OCI-LY3 (cell line): Measurements from ENCODE around the gene MCC.

Experiments
- H2AFZ ChIP-seq: fragments of 200-600, 300-600 bp; shearing (Covaris generic); 2 replicates; pipeline ENCODE4 v1.6.0; 2014; ENCODE audit warnings: antibody characterized with exemption, low read depth, low read length
- H3K27ac ChIP-seq: fragments of 200-600, 300-600 bp; sonication (generic); 2 replicates; pipeline ENCODE4 v1.5.1; 2014; ENCODE audit warnings: mild to moderate bottlenecking, low read length, moderate library complexity, mixed read lengths
- H3K27me3 ChIP-seq: fragments of 200-600, 300-600 bp; sonication (generic); 2 replicates; pipeline ENCODE4 v1.6.1; 2014; ENCODE audit warnings: low read depth, low read length, mixed read lengths
- H3K36me3 ChIP-seq: fragments of 200-600, 300-600 bp; sonication (generic); replicated peaks from 2 replicates; pipeline ENCODE3; 2014; ENCODE audit warnings: low read depth, low read length, mixed read lengths
- H3K4me1 ChIP-seq: fragments of 300-600, 200-600 bp; sonication (generic); 2 replicates; pipeline ENCODE4 v1.6.1; 2014; ENCODE audit warnings: low read length, mixed read lengths
- H3K4me2 ChIP-seq: fragments of 200-600, 300-600 bp; sonication (generic); 2 replicates; pipeline ENCODE4 v1.6.1; 2014; ENCODE audit warnings: low read length, mixed read lengths
- H3K4me3 ChIP-seq: fragments of 300-600, 200-600 bp; sonication (generic); 2 replicates; pipeline ENCODE4 v1.5.1; 2014; ENCODE audit warnings: antibody characterized with exemption, mild to moderate bottlenecking, low read length, moderate library complexity
- H3K79me2 ChIP-seq: fragments of 300-600, 200-600 bp; shearing (Covaris generic); 2 replicates; pipeline ENCODE4 v1.6.1; 2014; ENCODE audit warnings: mild to moderate bottlenecking, low read length, mixed read lengths
- H3K9ac ChIP-seq: fragments of 300-600, 200-600 bp; shearing (Covaris generic); 2 replicates; pipeline ENCODE4 v1.6.0; 2014; ENCODE audit warnings: mild to moderate bottlenecking, low read length, moderate library complexity
- H3K9me3 ChIP-seq: fragments of 200-600, 300-600 bp; shearing (Covaris generic); 2 replicates; pipeline ENCODE4 v1.6.1; 2014; ENCODE audit warnings: low read length, mixed read lengths; ENCODE audit not compliant: insufficient read depth
- H4K20me1 ChIP-seq: fragments of 200-600, 300-600 bp; sonication (generic); 2 replicates; pipeline ENCODE4 v1.6.1; 2016; ENCODE audit warnings: low read length, mixed read lengths; ENCODE audit not compliant: insufficient read depth
- CTCF ChIP-seq: fragments of 200-600, 300-600 bp; sonication (generic); IDR thresholded peaks from 2 replicates; pipeline ENCODE4 v1.5.1; 2014; ENCODE audit warnings: antibody characterized with exemption, low read length, low read depth
- EZH2phosphoT487 ChIP-seq: fragments of 200-600 bp; shearing (Covaris generic); IDR thresholded peaks from 2 replicates; pipeline ENCODE4 v1.6.1; 2018; ENCODE audit warnings: antibody characterized with exemption, mixed run types, low read depth

MCC gene

GRCh38 chr5:113172231-113172826 is 315.9 kb downstream of the MCC start:
- Histone ChIP-seq H3K9me3 (no peaks in the 10 kb centered on the region), H3K27me3 (0 out of 2 replicates have a peak, but pooled peaks cover 3% of the 10 kb centered on the region), H3K4me3 (no peak overlapping the region), H3K4me2 (no peak overlapping the region), H3K9ac (no peak overlapping the region), H2AFZ (no peak overlapping the region), H3K27ac (no peak overlapping the region), H4K20me1 (no peaks in the 10 kb centered on the region), H3K4me1 (peaks cover 4% of the 10 kb centered on the region; the same call in 1 of the 2 replicates), H3K79me2 (no peaks in the 10 kb centered on the region), H3K36me3 (no peaks in the 10 kb centered on the region)
- TF ChIP-seq CTCF (no peak), EZH2phosphoT487 (no peak)

GRCh38 chr5:113171520-113171919 is 316.7 kb downstream of the MCC start:
- no peaks in the 10 kb centered on the region for H4K20me1 ChIP-seq
- H3K9ac ChIP-seq, result no peak overlapping the region
- no peak for TF ChIP-seq EZH2phosphoT487
- TF ChIP-seq CTCF, result no peak
- H3K36me3 ChIP-seq, result no peaks in the 10 kb centered on the region
- no peak overlapping the region for H3K4me2 ChIP-seq
- no peak overlapping the region for H3K27ac ChIP-seq
- 0 out of 2 replicates have a peak, but pooled peaks cover 4% of the 10 kb centered on the region for H3K27me3 ChIP-seq
- H3K79me2 ChIP-seq, result no peaks in the 10 kb centered on the region
- no peak overlapping the region for H3K4me3 ChIP-seq
- peaks cover 4% of the 10 kb centered on the region; the same call in 1 of the 2 replicates for H3K4me1 ChIP-seq
- no peaks in the 10 kb centered on the region for H3K9me3 ChIP-seq
- H2AFZ ChIP-seq, result no peak overlapping the region

GRCh38 chr5:113170707-113171106 is 317.5 kb downstream of the MCC start:
- Histone ChIP-seq H3K27me3 (peaks cover 4% of the 10 kb centered on the region; the same call in 1 of the 2 replicates), H3K27ac (no peak overlapping the region), H3K4me1 (peaks cover 4% of the 10 kb centered on the region; the same call in 1 of the 2 replicates), H3K9me3 (no peaks in the 10 kb centered on the region), H3K4me2 (no peak overlapping the region), H3K79me2 (no peaks in the 10 kb centered on the region), H3K36me3 (no peaks in the 10 kb centered on the region), H2AFZ (no peak overlapping the region), H4K20me1 (no peaks in the 10 kb centered on the region), H3K9ac (no peak overlapping the region), H3K4me3 (no peak overlapping the region)
- TF ChIP-seq EZH2phosphoT487, result no peak
- no peak for TF ChIP-seq CTCF

- no peak overlapping the region for H3K4me3 ChIP-seq
- H3K79me2 ChIP-seq, result no peaks in the 10 kb centered on the region
- no peak overlapping the region for H3K4me2 ChIP-seq
- H3K27me3 ChIP-seq, result peaks cover 4% of the 10 kb centered on the region; the same call in 1 of the 2 replicates
- H3K27ac ChIP-seq, result no peak overlapping the region
- H4K20me1 ChIP-seq, result no peaks in the 10 kb centered on the region
- no peak for TF ChIP-seq EZH2phosphoT487
- TF ChIP-seq CTCF, result no peak
- H3K9ac ChIP-seq, result no peak overlapping the region
- H2AFZ ChIP-seq, result no peak overlapping the region
- no peaks in the 10 kb centered on the region for H3K9me3 ChIP-seq
- no peaks in the 10 kb centered on the region for H3K36me3 ChIP-seq
- peaks cover 4% of the 10 kb centered on the region; the same call in 1 of the 2 replicates for H3K4me1 ChIP-seq
Measured at GRCh38 chr5:113169720-113170119, 318.5 kb downstream of the MCC start.
